Activated CD4-positive, alpha-beta T cell treated with anti-CD3 and anti-CD28 coated beads for 24 hours (primary cell): ENCODE measurements around the gene GALR3.

Experiments
- DNase-seq, 2 donors: peaks; one replicate each; pipeline ENCODE4 v3.0.0-alpha.2; 2020; ENCODE audit warnings: low read depth in 2 of 2

Gene GALR3

DNA sequence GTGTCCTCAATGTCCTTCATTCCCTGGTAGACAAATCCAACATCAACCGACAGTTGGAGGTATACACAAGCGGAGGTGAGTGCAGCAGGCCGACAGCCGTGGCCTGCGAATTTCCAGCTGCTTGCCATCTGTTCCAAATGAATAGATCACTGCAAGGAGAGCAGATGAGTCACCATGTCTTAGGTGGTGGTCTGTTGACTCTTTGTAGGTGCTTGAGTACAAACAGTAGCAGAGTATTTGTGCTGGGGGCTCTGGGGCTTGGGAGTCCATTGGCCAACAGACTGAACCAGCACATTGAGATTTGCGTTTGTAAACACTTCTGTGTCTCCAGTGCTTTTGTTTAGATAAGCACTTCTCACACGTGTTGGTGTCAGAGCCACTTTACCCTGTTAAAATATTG lies 47.1 kb downstream of the GALR3 start:
- DNase-seq = no peak
